HPDE6-E6E7 (cell line): ENCODE measurements around the gene MRPL11.

Source experiments
- DNase-seq: peaks from one replicate; pipeline ENCODE4 v3.0.0; 2011; ENCODE audit warnings: missing footprints; ENCODE audit errors: extremely low spot score

Gene MRPL11

GRCh38 chr11:66391322-66391721 lies 47.3 kb downstream of the MRPL11 start:
- DNase-seq, result no peak

- DNase-seq, result peak; percentile 58
Observed at GRCh38 chr11:66388780-66389386, 49.8 kb downstream of the MRPL11 start.

- DNase-seq, result no peak
Observed at GRCh38 chr11:66386171-66387069, 52.2 kb downstream of the MRPL11 start.
